Subcutaneous adipose tissue (tissue), 4 donors: ENCODE measurements around the gene PRXL2A. TPM values are rescaled to one million over a fixed set of nuclear protein-coding genes. Genes with fewer than 3 reads are reported as not detected.

Experiments used
- total RNA-seq, 4 donors: library from RNA; depleted of rRNA; stranded (reverse); fragments of >200 nt; gene quantifications; one replicate each; pipeline ENCODE4 v1.1.0, GENCODE V29; 2016
- TF ChIP-seq, protein P1 (sequence below): fragments of 450-650 bp; IDR thresholded peaks from one replicate; pipeline ENCODE4 v1.5.1; 2016; ENCODE audit warnings: low read depth, mild to moderate bottlenecking, control low read depth, antibody characterized with exemption, moderate library complexity

Gene PRXL2A
- total RNA-seq, 4 donors from 2014 or later: 254 to 775 (median 498) TPM

GRCh38 chr10:80436446-80437098 lies 28.2 kb downstream of the PRXL2A start:
- TF ChIP-seq, protein P1, sequence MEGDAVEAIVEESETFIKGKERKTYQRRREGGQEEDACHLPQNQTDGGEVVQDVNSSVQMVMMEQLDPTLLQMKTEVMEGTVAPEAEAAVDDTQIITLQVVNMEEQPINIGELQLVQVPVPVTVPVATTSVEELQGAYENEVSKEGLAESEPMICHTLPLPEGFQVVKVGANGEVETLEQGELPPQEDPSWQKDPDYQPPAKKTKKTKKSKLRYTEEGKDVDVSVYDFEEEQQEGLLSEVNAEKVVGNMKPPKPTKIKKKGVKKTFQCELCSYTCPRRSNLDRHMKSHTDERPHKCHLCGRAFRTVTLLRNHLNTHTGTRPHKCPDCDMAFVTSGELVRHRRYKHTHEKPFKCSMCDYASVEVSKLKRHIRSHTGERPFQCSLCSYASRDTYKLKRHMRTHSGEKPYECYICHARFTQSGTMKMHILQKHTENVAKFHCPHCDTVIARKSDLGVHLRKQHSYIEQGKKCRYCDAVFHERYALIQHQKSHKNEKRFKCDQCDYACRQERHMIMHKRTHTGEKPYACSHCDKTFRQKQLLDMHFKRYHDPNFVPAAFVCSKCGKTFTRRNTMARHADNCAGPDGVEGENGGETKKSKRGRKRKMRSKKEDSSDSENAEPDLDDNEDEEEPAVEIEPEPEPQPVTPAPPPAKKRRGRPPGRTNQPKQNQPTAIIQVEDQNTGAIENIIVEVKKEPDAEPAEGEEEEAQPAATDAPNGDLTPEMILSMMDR: no peak

DNA sequence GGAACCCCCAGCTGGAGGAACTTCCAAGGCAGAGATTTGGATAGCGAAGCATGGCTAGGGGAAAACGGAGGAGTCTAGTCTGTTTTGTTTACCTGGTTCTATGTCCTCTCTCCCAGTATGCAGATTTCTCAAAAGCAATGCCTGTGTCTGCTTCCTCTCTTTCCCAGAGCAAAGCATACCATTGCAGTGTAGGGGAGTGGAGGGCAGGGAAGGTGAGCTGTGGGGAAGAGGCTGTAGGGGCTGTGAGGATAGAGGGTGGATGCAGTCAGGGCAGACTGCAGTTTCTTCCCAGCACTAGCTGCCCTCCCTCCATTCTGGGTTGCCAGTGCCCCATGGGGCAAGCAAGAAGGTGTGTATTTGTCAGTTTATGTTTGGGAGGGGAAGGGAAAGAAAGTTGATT lies 28.9 kb downstream of the PRXL2A start:
- TF ChIP-seq, protein P1: no peak

- TF ChIP-seq, protein P1: no peak
These were observed 33.5 kb downstream of the PRXL2A start for GRCh38 chr10:80441831-80442230.

DNA sequence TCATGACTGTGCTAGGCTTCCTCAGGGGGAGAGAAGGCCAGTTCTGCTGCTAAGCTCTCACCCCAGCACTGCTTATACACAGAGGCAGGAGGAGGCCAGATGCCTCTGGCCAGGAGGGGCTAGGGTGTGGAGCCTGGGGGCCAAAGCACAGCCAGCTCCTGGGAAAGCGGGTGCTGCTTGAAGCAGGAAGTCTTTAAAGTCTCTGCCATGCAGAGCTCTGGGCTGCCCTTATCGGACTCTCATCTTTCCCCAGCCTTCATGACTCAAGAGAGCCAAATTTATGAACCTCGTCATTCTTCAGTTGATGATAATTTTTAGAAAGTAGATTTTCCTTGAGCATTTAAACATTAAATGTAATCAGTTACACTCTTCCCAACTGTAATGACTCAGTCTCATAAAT lies 34.5 kb downstream of the PRXL2A start:
- TF ChIP-seq, protein P1: no peak

DNA sequence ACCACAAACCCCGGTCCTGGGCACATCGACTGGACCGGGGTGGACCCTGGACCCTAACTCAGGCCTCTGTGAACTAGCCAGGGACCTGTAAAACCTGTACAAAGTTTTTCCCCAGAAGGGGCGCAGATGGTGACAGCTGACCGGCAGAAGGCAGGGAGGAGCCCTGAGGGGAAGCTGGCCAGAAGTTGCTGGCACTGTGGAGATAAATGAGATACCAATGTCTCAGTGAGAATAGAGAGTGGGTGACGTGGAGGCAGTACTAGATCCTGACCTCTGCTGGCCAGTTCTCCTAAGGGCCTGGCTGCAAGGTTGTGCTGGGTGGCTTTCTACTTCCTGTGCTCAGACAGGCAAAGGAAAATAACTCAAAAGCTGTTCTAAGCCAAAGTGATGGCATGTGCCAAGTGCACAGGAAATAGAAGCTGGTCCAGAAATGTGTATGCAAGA lies 35.2 kb downstream of the PRXL2A start:
- TF ChIP-seq, protein P1: no peak

DNA sequence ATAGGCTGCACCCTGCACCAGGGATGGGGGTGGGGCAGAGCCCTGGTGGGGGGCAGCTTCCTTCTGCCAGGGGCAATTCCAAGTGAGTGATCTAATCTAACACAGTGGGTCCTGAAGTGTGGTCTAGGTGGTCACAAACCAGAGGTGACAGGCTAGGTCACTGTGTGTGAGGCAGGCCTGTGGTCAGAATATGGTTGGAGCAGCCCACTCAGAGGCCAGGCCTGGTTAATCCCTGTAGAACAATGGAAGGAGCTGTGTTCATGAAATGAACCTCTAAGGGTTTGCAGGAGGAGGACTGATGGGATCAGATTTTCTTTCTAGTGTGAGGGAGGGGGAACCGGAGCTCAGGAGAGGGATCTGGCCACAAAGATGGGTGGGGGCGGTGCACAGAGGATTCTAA lies 35.8 kb downstream of the PRXL2A start:
- TF ChIP-seq, protein P1: no peak

DNA sequence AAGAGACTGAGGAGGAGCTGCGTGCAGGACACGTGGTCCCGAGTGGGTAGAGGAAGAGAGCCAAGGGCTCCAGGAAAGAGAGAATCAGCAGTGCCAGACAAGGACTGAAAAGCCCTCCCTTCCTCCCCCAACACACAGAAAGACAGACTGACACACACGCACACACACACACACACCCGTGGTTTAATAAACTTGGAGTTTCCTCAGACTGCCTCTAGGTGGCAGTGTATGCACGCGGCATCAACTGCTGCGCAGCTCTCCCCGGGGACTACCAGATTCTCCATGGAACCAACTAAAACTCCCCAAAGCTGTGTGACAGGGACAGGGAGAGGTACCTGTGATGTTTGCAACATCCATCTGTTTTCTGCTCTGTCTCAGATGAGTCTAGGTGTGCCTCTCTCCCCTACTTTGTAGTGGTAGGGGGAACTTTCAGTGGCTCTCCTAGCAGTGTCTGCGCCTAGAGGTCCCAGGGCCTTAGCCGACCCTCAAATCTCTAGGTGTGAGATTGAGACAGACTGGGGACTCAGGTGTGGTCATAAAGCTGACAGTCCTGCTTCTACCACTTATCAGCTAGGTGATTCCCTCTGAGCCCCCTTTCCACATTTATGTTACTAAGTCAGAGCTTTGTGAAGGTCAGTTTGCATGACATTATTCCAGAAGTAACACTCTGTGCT lies 36.4 kb downstream of the PRXL2A start:
- TF ChIP-seq, protein P1: no peak
